ENCODE measurements around the gene GNB1L. TPM values are rescaled to one million over a fixed set of nuclear protein-coding genes. Genes with fewer than 3 reads are reported as not detected.

GNB1L gene
- total RNA-seq, 1 donor from 2014 or later: 7.8 TPM

DNA sequence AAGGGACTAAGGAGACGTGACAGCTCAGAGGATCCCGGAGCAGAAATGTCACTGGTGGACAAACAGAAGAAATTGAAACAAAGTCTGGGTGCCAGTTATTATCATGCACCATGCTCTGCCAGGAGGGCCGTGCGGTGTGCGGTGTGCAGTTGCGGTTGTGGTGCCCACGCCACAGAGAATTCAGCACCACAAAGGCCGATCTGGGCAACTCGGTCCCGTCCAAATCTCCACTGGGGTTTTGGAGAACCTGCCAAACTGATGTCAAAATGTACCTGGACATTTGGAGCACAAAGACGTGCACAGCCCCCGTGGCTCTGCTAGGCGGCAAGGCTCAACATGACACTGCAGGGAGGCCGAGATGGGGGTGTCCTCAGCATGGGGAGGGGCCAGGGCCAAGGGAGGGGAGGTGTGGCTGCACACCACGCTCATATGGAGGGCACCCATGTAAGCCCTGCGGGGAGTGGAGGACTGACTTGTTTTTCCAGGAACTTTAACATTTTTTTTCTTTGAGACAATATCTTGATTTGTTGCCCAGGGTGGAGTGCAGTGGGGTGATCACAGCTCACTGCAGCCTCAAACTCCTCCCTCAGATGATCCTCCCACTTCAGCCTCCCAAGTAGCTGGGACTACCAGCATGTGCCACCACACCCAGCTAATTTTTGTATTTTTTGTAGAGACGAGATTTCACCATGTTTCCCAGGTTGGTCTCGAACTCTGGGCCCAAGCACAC, 39.4 kb downstream of the GNB1L start:
- TF ChIP-seq, protein P1, sequence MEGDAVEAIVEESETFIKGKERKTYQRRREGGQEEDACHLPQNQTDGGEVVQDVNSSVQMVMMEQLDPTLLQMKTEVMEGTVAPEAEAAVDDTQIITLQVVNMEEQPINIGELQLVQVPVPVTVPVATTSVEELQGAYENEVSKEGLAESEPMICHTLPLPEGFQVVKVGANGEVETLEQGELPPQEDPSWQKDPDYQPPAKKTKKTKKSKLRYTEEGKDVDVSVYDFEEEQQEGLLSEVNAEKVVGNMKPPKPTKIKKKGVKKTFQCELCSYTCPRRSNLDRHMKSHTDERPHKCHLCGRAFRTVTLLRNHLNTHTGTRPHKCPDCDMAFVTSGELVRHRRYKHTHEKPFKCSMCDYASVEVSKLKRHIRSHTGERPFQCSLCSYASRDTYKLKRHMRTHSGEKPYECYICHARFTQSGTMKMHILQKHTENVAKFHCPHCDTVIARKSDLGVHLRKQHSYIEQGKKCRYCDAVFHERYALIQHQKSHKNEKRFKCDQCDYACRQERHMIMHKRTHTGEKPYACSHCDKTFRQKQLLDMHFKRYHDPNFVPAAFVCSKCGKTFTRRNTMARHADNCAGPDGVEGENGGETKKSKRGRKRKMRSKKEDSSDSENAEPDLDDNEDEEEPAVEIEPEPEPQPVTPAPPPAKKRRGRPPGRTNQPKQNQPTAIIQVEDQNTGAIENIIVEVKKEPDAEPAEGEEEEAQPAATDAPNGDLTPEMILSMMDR (IDR thresholded peaks at IDR 0.05): no peak
- no peaks in the 10 kb centered on the region for H3K27me3 ChIP-seq
- H3K27ac ChIP-seq: no peak overlapping the region
- H3K9me3 ChIP-seq: no peaks in the 10 kb centered on the region
- no peak for ATAC-seq
- no peaks in the 10 kb centered on the region for H3K36me3 ChIP-seq
- DNase-seq: no peak
- intact Hi-C loops (cut with DNase I): no loop called here
- H3K4me1 ChIP-seq: peaks cover 5% of the 10 kb centered on the region
- no peak overlapping the region for H3K4me3 ChIP-seq

DNA sequence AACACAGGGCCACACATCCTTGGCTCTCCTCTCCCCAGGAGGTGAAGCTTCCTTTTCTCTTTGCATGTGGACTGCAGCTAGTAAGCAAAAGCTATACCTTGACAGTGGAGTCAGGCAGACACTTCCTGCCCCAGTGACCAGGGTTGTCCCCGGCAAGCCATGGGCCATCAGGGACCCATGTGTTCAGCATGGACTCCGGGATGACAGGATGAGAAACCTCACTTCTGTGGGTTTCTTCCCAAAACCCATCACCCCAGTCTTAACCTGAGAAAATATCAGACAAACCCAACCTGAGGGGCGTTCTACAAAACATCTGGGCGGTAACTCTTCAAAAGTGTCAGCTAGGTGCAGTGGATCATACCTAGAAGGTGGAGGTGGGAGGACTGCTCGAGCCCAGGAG, 40.2 kb downstream of the GNB1L start:
- no peaks in the 10 kb centered on the region for H3K36me3 ChIP-seq
- no peak overlapping the region for H3K27ac ChIP-seq
- DNase-seq: no peak
- no peak for ATAC-seq
- H3K27me3 ChIP-seq: no peaks in the 10 kb centered on the region
- intact Hi-C loops (cut with DNase I): no loop called here
- no peak overlapping the region for H3K4me3 ChIP-seq
- H3K9me3 ChIP-seq: no peaks in the 10 kb centered on the region
- TF ChIP-seq, protein P1 (IDR thresholded peaks at IDR 0.05): no peak
- H3K4me1 ChIP-seq: peaks cover 5% of the 10 kb centered on the region

DNA sequence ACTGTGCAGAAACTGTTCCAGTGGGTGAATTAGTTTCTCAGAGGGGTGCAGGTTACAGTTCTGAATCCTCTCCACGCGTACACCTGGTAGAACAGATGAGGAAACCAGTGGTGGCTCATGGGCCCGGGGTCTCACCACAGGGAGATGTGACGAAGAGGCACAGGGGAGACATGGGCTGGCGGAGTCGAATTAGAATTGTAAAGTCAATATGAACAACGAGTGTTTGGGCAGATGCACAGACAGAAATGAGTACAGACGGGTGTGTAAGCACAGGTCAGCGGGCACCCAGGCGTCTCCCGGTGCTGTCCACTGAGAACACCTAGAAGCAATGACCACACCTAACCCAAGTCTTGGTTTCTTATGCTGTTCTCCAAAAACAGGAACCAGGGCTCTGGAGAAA, 41.8 kb downstream of the GNB1L start:
- Histone ChIP-seq H3K9me3 (no peaks in the 10 kb centered on the region), H3K27ac (no peak overlapping the region), H3K36me3 (no peaks in the 10 kb centered on the region), H3K4me3 (no peak overlapping the region), H3K4me1 (peaks cover 1% of the 10 kb centered on the region), H3K27me3 (no peaks in the 10 kb centered on the region)
- TF ChIP-seq, protein P1 (IDR thresholded peaks at IDR 0.05): no peak
- intact Hi-C loops (cut with DNase I): no loop called here
- no peak for DNase-seq
- no peak for ATAC-seq

DNA sequence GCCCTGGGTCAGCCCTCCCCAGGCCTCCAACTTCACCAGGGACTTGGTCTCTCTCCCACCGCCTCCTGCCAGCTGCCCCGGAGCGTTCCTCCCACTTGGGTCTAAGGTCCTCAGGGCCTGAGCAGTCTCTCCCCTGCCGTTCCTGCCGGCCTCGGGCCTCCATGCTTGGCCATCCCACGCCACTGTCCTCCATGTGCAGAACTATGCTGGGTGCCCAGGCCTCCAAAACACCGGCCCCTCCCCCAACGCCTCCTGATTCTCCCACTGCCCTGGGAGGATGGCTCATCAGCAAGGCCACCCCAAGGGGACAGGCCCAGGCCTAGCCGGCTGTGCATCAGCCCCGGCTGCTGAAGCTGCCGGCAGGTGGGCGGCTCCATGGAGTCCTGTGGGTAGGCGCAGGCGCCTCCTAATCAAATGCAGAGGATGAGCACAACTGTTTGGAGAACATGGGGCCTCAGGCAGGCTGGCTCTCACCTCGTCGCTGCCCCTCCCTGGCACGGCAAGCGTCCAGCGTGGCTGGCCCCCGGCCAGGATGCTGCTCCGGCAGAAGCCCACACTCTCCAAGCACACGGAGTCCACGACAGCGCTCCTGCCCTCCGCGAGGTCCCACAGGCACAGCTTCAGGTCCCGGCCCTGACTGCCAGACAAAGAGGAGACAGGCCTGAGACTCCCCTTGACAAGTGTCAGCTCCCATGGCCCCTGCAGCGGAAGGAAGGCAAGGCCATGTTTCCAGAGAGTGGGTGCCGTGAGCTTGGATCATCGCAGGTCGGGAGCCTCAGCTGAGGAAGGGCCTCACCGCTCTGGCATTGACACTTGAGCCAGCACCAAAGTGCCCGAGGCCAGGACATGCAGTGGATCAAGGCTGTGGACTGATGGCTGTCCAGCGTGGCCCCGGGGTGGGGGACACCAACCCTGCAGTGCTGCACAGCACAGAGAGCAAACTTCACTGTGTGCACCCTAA, 42.6 kb downstream of the GNB1L start:
- Histone ChIP-seq H3K4me1 (no peaks in the 10 kb centered on the region), H3K9me3 (no peaks in the 10 kb centered on the region), H3K27me3 (no peaks in the 10 kb centered on the region), H3K4me3 (no peak overlapping the region), H3K27ac (no peak overlapping the region), H3K36me3 (no peaks in the 10 kb centered on the region)
- no peak for ATAC-seq
- no peak for DNase-seq
- intact Hi-C loops (cut with DNase I): no loop called here
- TF ChIP-seq, protein P1 (IDR thresholded peaks at IDR 0.05): no peak

DNA sequence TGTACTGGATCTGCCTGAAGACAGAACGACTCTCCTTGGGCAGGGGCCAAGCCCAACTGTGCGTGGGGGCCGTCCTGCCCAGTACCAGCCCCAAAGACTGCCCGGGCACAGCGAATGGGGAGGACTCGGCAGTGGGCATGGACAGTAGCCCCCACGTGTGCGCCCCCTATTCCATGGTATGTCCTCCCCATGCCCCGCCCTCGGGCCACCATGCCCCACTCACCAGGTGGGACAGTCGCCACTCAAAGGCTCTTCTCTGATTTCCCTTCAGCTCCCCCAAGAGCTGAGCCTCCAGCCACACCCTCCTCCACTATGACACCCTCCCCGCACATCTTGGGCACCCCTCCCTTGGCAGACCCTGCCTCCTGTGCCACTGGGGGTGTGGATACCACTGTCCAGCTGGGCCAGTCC, 43.5 kb downstream of the GNB1L start:
- Histone ChIP-seq H3K27ac (no peak overlapping the region), H3K27me3 (no peaks in the 10 kb centered on the region), H3K36me3 (no peaks in the 10 kb centered on the region), H3K4me1 (no peaks in the 10 kb centered on the region), H3K4me3 (no peak overlapping the region), H3K9me3 (no peaks in the 10 kb centered on the region)
- ATAC-seq (no peak), DNase-seq (no peak)
- TF ChIP-seq, protein P1 (IDR thresholded peaks at IDR 0.05): no peak
- intact Hi-C loops (cut with DNase I): no loop called here

Data from upper lobe of right lung (tissue), 1 donor.